ENCODE results near the gene SACS. TPM values are rescaled to one million over a fixed set of nuclear protein-coding genes. Genes with fewer than 3 reads are reported as not detected.
"Not testable (repeated sequence)": the region's sequence is repeated elsewhere in the genome, so short reads cannot be mapped to it uniquely, and the experiment has no call there.

The SACS gene
- polyA plus RNA-seq, 1 donor: 5.4 TPM

DNA sequence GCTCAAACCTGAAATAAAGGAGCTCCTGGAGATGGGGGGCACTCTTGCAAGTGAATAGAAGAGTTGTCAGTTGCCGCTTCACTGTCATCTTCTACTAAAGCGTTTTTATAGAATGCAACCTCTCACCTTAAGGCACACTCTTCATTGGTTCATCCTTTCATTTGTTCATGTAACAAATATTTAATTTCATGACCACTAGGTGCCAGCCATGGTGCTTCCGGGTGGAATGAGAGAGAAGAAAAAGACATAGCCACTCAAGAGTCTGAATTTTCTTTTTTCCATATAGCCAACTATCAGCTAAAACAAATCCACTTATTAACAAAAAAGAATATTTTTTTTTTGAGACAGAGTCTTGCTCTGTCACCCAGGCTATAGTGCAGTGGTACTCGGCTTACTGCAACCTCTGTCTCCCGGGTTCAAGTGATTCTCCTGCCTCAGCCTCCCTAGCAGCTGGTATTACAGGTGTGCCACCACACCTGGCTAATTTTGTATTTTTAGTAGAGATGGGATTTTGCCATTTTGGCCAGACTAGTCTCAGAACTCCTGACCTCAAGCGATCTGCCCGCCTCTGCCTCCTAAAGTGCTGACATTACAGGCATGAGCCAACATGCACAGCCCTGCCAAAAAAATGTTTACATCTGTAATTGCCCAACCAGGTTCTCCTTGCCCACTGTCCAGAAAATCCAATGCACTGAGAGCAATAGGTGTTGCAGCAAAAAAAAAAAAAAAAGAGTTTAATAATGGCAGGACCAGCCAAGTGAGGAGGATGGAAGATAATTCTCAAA is 22.1 kb upstream of the SACS start:
- H3K4me3 ChIP-seq (ENCODE audit: low read length): no peak overlapping the region
- H3K27ac ChIP-seq (ENCODE audit: low read length): no peak overlapping the region
- no CpG with 5 or more reads among the region's 7 CpGs for WGBS (ENCODE audit: insufficient coverage, low lambda C conversion rate)
- H3K36me3 ChIP-seq (ENCODE audit: control insufficient read depth, insufficient read depth, low read length): no peaks in the 10 kb centered on the region
- no peaks in the 10 kb centered on the region for H3K9me3 ChIP-seq (ENCODE audit: control insufficient read depth, low read depth, low read length)
- H3K4me1 ChIP-seq (ENCODE audit: control insufficient read depth, insufficient read depth, low read length): no peaks in the 10 kb centered on the region
- no peak for DNase-seq
- H3K27me3 ChIP-seq (ENCODE audit: control insufficient read depth, insufficient read depth, low read length): no peaks in the 10 kb centered on the region

DNA sequence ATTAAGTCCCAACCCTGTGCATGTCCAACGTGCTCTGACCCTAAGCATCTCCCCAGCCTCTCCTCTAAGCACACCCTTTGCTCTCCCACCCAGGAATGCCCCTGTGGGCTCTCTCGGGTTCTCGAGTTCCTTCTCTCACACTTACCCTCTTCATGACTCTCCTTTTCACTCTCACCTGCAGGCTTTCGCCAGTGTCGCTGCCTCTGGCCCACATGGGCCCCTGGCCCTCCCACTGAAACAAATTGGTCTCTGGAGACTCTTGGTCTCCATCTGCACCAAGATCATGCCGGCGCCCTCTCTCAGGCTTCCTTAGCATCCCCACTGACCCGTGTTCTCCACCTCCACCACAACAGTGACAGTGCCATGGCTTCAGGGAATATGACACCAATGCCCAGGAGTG is 19.6 kb upstream of the SACS start:
- H3K4me3 ChIP-seq (ENCODE audit: low read length): no peak overlapping the region
- H3K9me3 ChIP-seq (ENCODE audit: control insufficient read depth, low read depth, low read length): no peaks in the 10 kb centered on the region
- no peaks in the 10 kb centered on the region for H3K27me3 ChIP-seq (ENCODE audit: control insufficient read depth, insufficient read depth, low read length)
- H3K4me1 ChIP-seq (ENCODE audit: control insufficient read depth, insufficient read depth, low read length): no peaks in the 10 kb centered on the region
- no peak overlapping the region for H3K27ac ChIP-seq (ENCODE audit: low read length)
- H3K36me3 ChIP-seq (ENCODE audit: control insufficient read depth, insufficient read depth, low read length): no peaks in the 10 kb centered on the region
- WGBS (ENCODE audit: insufficient coverage, low lambda C conversion rate): 70% methylated on average over 2 of the region's 8 CpGs
- DNase-seq: no peak

DNA sequence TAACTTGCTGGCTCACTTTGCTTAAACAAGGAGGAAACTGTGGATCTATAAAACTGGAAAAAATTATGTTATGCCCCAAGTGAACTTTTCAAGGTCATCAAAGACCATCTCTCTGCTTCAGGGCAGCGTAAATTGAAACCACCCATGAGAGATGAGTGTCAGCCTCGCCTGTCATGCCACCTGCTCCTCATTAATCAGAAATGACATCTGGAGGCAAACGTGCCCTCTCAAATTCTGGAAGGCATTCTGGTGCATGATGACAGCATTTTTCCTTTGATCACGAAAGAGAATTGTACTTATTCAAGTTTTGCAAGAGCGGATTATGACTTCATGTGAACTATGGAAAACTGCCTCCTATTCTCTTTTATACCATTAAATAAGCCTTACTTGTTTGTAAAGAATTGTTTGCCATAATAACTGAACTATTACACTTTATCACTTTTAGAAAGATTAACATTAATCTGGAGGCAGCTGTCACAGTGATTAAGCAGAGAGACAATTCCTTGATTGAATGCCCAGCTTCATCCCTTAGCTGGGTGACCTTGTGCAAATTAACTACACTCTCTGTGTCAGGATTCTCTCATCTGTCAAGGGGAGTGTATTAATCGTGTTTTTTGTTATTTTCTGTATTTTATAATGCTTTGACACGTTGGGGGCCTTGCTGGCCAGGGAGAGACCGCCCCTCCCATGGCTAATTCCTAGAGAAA is 17.0 kb upstream of the SACS start:
- Histone ChIP-seq H3K4me3 (ENCODE audit: low read length) (no peak overlapping the region), H3K27me3 (ENCODE audit: control insufficient read depth, insufficient read depth, low read length) (no peaks in the 10 kb centered on the region), H3K9me3 (ENCODE audit: control insufficient read depth, low read depth, low read length) (no peaks in the 10 kb centered on the region), H3K4me1 (ENCODE audit: control insufficient read depth, insufficient read depth, low read length) (no peaks in the 10 kb centered on the region), H3K36me3 (ENCODE audit: control insufficient read depth, insufficient read depth, low read length) (no peaks in the 10 kb centered on the region), H3K27ac (ENCODE audit: low read length) (no peak overlapping the region)
- no peak for DNase-seq
- no CpG with 5 or more reads among the region's 8 CpGs for WGBS (ENCODE audit: insufficient coverage, low lambda C conversion rate)

DNA sequence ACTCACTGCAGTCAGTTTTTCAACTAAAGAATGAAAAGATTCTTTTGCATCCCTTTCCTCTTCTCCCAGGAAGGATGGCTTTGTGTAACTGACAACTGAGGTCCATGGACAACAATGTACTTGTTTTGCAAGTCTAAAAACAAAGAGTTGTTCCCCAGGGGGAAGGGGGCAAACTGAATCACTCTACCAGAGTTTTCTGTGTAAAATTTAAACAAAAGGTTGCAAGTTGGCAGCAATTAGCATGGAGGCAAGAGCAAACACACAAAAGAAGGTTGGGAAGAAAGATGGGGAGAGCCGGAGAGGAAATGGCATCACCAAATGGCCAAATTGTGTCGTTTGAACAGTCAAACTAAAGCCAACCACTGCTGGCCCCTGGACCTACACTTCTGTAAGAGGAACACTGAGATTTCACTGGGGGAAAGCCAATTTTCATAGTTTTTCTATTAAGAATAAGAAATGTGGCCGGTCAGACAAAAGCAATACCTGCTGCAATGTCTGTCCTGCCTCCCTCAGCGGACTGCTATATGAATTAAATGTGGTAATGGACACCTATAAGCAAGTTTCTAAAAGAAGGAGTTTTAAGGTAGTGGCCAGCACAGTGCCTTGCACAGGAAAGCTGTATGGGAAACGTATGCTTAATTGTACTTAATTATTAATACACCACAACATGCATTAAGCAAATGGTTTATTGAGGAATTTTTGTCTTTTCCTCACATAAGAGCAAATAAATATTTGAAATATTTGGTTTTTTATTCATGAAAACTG is 16.1 kb upstream of the SACS start:
- no peaks in the 10 kb centered on the region for H3K36me3 ChIP-seq (ENCODE audit: control insufficient read depth, insufficient read depth, low read length)
- H3K27me3 ChIP-seq (ENCODE audit: control insufficient read depth, insufficient read depth, low read length): no peaks in the 10 kb centered on the region
- no peaks in the 10 kb centered on the region for H3K4me1 ChIP-seq (ENCODE audit: control insufficient read depth, insufficient read depth, low read length)
- H3K27ac ChIP-seq (ENCODE audit: low read length): no peak overlapping the region
- H3K4me3 ChIP-seq (ENCODE audit: low read length): no peak overlapping the region
- DNase-seq: no peak
- WGBS (ENCODE audit: insufficient coverage, low lambda C conversion rate): 100% methylated on average over 2 of the region's 5 CpGs
- H3K9me3 ChIP-seq (ENCODE audit: control insufficient read depth, low read depth, low read length): no peaks in the 10 kb centered on the region

DNA sequence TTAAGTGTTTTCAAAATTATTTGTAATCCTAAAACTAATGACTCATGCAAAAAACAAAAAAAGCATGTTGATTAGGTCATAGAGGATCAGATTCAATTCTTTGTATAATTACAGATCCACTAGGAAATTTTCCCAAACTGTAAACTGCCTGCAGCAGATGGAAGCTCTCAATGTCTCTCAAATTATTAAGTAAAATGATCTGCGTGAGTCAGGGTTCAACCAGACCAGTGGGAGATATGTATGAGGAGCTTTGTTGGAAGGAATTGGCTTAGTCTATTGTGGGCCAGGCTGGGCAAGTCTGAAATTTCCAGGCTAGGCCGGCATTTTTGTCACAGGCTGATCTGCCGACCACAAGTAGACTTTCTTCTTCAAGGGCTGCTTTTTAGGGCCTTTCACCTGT is 14.4 kb upstream of the SACS start:
- WGBS (ENCODE audit: insufficient coverage, low lambda C conversion rate): 50% methylated on average over 1 of the region's 3 CpGs
- no peak for DNase-seq

DNA sequence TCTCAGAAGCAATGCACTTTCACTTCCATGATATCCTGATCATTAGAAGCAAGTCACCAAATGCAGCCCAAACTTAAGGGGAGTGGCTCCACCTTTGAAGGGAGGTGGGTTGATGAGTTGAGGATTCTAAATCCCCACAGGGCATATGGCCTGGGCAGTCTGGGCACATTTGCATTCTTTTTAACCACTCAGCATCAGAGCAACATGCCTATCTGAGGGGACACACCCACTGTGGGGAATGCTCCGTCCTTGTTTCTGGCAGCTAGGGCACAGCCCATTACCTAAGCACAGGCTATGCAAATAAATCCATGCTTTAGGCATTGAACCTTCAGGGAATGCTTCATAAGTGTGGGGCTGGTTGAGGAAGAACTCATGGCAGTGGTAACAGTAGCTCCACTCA is 12.3 kb upstream of the SACS start:
- H3K27ac ChIP-seq (ENCODE audit: low read length): no peak overlapping the region
- H3K4me1 ChIP-seq (ENCODE audit: control insufficient read depth, insufficient read depth, low read length): no peaks in the 10 kb centered on the region
- no peaks in the 10 kb centered on the region for H3K36me3 ChIP-seq (ENCODE audit: control insufficient read depth, insufficient read depth, low read length)
- no peaks in the 10 kb centered on the region for H3K27me3 ChIP-seq (ENCODE audit: control insufficient read depth, insufficient read depth, low read length)
- no peak for DNase-seq
- no CpG with 5 or more reads among the region's 1 CpG for WGBS (ENCODE audit: insufficient coverage, low lambda C conversion rate)
- no peak overlapping the region for H3K4me3 ChIP-seq (ENCODE audit: low read length)
- no peaks in the 10 kb centered on the region for H3K9me3 ChIP-seq (ENCODE audit: control insufficient read depth, low read depth, low read length)

More for the DNA sequence above, 14.4 kb upstream of the SACS start:
- no peaks in the 10 kb centered on the region for H3K27me3 ChIP-seq (ENCODE audit: control insufficient read depth, insufficient read depth, low read length)
- H3K36me3 ChIP-seq (ENCODE audit: control insufficient read depth, insufficient read depth, low read length): no peaks in the 10 kb centered on the region
- no peaks in the 10 kb centered on the region for H3K4me1 ChIP-seq (ENCODE audit: control insufficient read depth, insufficient read depth, low read length)
- H3K4me3 ChIP-seq (ENCODE audit: low read length): no peak overlapping the region
- no peak overlapping the region for H3K27ac ChIP-seq (ENCODE audit: low read length)
- H3K9me3 ChIP-seq (ENCODE audit: control insufficient read depth, low read depth, low read length): no peaks in the 10 kb centered on the region

DNA sequence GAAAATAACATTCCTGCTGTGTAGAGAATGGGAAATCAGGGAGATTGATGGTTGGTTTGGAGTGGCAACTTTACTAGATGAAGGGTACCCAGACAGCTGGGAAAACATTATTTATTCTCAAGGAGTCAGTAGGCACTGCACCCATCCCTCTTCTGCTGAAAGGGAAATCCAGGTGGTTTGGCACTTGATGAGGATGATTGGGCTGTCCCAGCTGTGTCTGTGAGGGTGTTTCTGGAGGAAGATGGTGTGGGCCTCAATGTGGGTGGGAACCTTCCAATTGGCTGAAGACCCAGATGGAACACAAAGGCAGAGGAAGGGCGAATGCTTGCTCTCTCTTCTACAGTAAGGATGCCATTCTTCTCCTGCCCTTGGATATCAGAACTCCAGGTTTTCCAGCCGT is 10.4 kb upstream of the SACS start:
- H3K27ac ChIP-seq (ENCODE audit: low read length): no peak overlapping the region
- H3K9me3 ChIP-seq (ENCODE audit: control insufficient read depth, low read depth, low read length): no peaks in the 10 kb centered on the region
- H3K36me3 ChIP-seq (ENCODE audit: control insufficient read depth, insufficient read depth, low read length): no peaks in the 10 kb centered on the region
- WGBS (ENCODE audit: insufficient coverage, low lambda C conversion rate): no CpG with 5 or more reads among the region's 2 CpGs
- H3K27me3 ChIP-seq (ENCODE audit: control insufficient read depth, insufficient read depth, low read length): no peaks in the 10 kb centered on the region
- no peak for DNase-seq
- no peaks in the 10 kb centered on the region for H3K4me1 ChIP-seq (ENCODE audit: control insufficient read depth, insufficient read depth, low read length)
- H3K4me3 ChIP-seq (ENCODE audit: low read length): no peak overlapping the region

DNA sequence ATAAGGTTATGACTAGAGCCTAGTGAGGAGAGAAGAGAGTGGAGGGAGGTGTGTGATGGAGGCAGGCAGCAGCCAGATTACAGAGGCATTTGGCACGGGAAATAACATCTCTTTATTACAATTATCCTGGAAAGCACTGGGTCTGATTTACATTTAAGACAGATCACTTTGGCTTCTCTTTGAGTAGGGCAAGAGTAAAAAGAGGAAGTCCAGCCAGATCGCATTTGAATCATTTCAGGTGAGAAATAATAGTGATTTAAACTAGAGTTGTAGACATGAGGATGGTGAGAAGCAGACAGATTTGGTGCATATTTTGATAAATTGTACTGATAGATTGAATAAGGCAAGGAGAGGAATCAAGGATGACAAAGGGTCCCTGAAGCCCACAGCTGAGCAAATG is 9.6 kb upstream of the SACS start:
- H3K36me3 ChIP-seq (ENCODE audit: control insufficient read depth, insufficient read depth, low read length): no peaks in the 10 kb centered on the region
- no peaks in the 10 kb centered on the region for H3K9me3 ChIP-seq (ENCODE audit: control insufficient read depth, low read depth, low read length)
- no peaks in the 10 kb centered on the region for H3K4me1 ChIP-seq (ENCODE audit: control insufficient read depth, insufficient read depth, low read length)
- H3K27ac ChIP-seq (ENCODE audit: low read length): no peak overlapping the region
- no peaks in the 10 kb centered on the region for H3K27me3 ChIP-seq (ENCODE audit: control insufficient read depth, insufficient read depth, low read length)
- H3K4me3 ChIP-seq (ENCODE audit: low read length): no peak overlapping the region
- WGBS (ENCODE audit: insufficient coverage, low lambda C conversion rate): no CpG with 5 or more reads among the region's 2 CpGs
- DNase-seq: no peak

DNA sequence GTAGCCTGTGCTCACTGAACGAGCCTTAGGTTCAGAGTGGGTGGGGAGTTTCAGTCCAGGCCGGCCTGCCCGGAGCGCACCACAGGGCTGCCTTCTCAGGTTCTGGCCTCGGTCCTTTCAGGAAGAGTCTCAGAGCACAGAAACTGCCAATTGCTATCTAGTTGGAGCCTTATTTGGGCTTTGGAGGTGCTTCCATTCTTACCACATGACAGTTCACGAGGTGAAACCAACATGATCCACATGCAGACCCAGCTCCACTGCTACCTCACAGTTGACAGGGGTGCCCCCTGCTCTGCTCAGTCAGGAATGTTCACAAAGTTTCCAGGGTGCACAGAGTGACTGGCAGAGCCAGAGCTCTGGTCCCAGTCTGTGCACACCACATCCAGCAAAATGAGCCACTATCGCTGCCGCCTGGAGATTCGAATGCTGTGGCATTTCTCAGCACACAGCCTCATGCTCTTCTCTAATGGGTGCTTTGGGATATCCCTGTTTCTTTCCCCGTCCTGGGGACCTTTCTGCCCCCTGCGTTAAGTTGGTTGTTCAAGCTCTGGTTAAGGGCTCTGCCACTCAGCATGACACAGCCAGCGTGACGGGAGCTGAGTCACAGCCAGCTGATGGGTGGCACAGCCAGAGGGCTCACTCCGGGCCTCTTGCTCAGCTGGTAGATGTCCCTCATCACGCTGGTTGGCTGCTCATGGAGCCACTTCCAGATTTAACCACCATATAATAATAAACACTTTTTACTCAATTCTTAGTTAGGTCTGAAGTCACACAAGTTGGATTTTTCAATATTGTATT is 7.5 kb upstream of the SACS start:
- WGBS (ENCODE audit: insufficient coverage, low lambda C conversion rate): no CpG with 5 or more reads among the region's 15 CpGs

DNA sequence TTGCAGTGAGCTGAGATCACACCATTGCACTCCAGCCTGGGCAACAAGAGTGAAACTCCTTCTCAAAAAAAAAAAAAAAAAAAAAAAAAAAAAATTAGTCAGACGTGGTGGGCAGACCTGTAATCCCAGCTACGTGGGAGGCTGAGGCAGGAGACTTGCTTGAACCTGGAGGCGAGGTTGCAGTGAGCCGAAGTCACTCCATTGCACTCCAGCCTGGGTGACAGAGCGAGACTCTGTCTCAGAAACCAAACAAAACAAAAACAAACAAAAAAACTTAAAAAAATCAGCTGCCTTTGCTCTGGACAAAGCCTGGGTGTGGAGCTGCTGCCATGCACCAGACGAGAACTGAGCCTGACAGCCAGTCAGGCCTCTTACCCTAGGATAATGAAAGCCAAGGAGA is 6.8 kb upstream of the SACS start:
- not testable (repeated sequence) for H3K27me3 ChIP-seq (ENCODE audit: control insufficient read depth, insufficient read depth, low read length); DNase-seq; H3K4me3 ChIP-seq (ENCODE audit: low read length); H3K27ac ChIP-seq (ENCODE audit: low read length); H3K9me3 ChIP-seq (ENCODE audit: control insufficient read depth, low read depth, low read length); H3K36me3 ChIP-seq (ENCODE audit: control insufficient read depth, insufficient read depth, low read length); H3K4me1 ChIP-seq (ENCODE audit: control insufficient read depth, insufficient read depth, low read length)
- no CpG with 5 or more reads among the region's 6 CpGs for WGBS (ENCODE audit: insufficient coverage, low lambda C conversion rate)

More for the DNA sequence above, 7.5 kb upstream of the SACS start:
- no peaks in the 10 kb centered on the region for H3K4me1 ChIP-seq (ENCODE audit: control insufficient read depth, insufficient read depth, low read length)
- no peak overlapping the region for H3K27ac ChIP-seq (ENCODE audit: low read length)
- no peaks in the 10 kb centered on the region for H3K36me3 ChIP-seq (ENCODE audit: control insufficient read depth, insufficient read depth, low read length)
- H3K27me3 ChIP-seq (ENCODE audit: control insufficient read depth, insufficient read depth, low read length): no peaks in the 10 kb centered on the region
- H3K4me3 ChIP-seq (ENCODE audit: low read length): no peak overlapping the region
- peaks cover 2% of the 10 kb centered on the region for H3K9me3 ChIP-seq (ENCODE audit: control insufficient read depth, low read depth, low read length)
- no peak for DNase-seq
